ENCODE data around the gene MRPL46. TPM values are rescaled to one million over a fixed set of nuclear protein-coding genes. Genes with fewer than 3 reads are reported as not detected.

MRPL46 gene
- total RNA-seq, 2 donors from 2014 or later: 20.4 to 32.0 TPM

DNA sequence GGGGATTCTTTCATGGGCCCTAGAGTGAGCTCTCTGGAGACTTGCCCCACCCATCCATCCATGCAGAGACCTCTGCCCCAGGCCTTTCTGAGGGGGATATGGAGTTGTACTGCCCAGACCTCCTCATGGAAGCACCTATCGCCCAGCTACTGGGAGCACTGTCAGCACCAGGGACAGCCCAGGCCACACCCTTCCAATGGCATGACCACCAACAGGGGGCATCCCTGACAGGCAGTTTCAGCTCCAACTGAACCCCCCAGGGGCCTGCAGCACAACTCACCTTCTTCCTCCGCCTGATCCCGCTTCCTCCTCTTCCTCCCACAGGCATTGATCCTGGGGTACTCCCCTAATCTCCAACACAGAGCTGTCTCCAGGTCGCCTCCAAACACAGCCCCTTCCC, 22.1 kb upstream of the MRPL46 start:
- no peak overlapping the region for H3K27ac ChIP-seq
- no peaks in the 10 kb centered on the region for H3K36me3 ChIP-seq
- WGBS: 92% methylated on average over 4 of the region's 4 CpGs
- H3K9me3 ChIP-seq: no peaks in the 10 kb centered on the region
- no peaks in the 10 kb centered on the region for H3K27me3 ChIP-seq (replicated peaks; ENCODE audit: insufficient read depth)
- intact Hi-C loops (cut with DNase I): no loop called here
- no peak for DNase-seq (ENCODE audit: low spot score)
- H3K4me1 ChIP-seq (replicated peaks): no peaks in the 10 kb centered on the region
- TF ChIP-seq, protein P1, sequence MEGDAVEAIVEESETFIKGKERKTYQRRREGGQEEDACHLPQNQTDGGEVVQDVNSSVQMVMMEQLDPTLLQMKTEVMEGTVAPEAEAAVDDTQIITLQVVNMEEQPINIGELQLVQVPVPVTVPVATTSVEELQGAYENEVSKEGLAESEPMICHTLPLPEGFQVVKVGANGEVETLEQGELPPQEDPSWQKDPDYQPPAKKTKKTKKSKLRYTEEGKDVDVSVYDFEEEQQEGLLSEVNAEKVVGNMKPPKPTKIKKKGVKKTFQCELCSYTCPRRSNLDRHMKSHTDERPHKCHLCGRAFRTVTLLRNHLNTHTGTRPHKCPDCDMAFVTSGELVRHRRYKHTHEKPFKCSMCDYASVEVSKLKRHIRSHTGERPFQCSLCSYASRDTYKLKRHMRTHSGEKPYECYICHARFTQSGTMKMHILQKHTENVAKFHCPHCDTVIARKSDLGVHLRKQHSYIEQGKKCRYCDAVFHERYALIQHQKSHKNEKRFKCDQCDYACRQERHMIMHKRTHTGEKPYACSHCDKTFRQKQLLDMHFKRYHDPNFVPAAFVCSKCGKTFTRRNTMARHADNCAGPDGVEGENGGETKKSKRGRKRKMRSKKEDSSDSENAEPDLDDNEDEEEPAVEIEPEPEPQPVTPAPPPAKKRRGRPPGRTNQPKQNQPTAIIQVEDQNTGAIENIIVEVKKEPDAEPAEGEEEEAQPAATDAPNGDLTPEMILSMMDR (IDR thresholded peaks at IDR 0.05): no peak
- no peak for TF ChIP-seq POLR2AphosphoS5 (IDR thresholded peaks at IDR 0.05)
- no peak for TF ChIP-seq POLR2A (IDR thresholded peaks at IDR 0.05)
- no peak overlapping the region for H3K4me3 ChIP-seq

- 45% methylated on average over 11 of the region's 11 CpGs for WGBS
- Histone ChIP-seq H3K4me1 (replicated peaks) (no peaks in the 10 kb centered on the region), H3K27me3 (replicated peaks; ENCODE audit: insufficient read depth) (no peaks in the 10 kb centered on the region), H3K36me3 (no peaks in the 10 kb centered on the region), H3K9me3 (no peaks in the 10 kb centered on the region), H3K4me3 (no peak overlapping the region), H3K27ac (no peak overlapping the region)
- intact Hi-C loops (cut with DNase I): no loop called here
- TF ChIP-seq POLR2A (IDR thresholded peaks at IDR 0.05): no peak
- TF ChIP-seq, protein P1 (IDR thresholded peaks at IDR 0.05): no peak
- TF ChIP-seq POLR2AphosphoS5 (IDR thresholded peaks at IDR 0.05): no peak
- DNase-seq (ENCODE audit: low spot score): no peak
These were observed 20.8 kb upstream of the MRPL46 start for GRCh38 chr15:88487796-88488523.

DNA sequence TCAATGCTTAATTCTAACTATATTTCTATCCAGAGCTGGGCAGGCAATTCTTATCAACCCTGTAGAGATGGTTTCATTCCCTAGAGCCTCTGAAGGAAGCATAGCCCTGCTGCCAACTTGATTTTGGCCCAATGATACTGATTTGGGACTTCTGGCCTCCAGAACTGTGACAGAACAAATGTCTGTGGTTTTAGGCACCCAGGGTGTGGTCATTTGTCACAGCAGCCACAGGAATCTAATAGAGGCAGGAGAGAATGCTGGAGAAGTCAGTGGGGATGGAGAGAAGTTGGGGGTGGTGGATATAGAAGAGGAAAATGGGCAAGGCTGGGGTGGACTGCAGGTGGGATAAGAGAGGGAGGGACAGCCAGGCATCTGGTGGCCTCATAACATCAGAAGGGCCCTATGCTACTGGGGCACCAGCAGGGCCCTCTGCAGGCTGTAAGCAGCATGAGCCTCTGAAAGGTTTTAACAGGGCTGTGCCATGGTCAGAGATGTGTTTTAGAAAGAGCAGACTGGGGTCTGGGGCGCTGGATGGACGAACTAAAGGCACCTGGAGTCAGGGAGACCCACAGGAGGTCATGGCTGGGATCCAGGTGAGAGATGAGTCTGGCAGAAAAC, 20.1 kb upstream of the MRPL46 start:
- DNase-seq (ENCODE audit: low spot score): no peak

DNA sequence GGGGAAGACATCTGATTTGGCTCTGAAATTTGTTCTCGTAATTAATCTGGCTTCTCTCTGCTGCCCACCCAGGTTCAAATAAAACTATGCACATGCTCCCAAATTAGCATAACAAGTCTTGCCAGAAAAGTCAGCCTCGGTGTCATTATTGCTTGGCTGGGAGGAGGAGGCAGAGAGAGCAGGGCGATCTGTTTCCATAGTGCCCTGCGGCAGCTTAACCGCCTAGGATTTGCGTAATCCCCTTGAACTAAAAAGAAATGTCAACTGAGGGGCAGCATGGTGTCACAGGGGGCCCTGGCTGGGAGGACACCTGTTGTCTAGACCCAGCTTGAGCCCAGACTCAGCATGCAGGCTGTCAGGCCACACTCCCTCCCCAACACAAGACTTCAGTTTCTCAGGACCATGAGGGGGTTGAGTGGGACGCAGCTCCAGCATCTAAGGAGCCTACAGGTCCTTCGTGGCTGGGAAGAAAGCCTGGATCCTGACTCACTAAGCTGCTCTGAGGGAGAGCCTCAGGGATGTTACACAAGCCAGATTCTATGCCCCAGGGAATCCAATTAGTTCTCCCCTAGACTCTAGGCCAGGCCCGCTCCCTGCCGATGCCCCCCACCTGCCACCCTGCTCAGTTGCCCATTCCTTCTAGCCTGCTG, 17.6 kb upstream of the MRPL46 start:
- Histone ChIP-seq H3K4me3 (no peak overlapping the region), H3K9me3 (no peaks in the 10 kb centered on the region), H3K36me3 (no peaks in the 10 kb centered on the region), H3K27ac (no peak overlapping the region), H3K27me3 (replicated peaks; ENCODE audit: insufficient read depth) (no peaks in the 10 kb centered on the region), H3K4me1 (replicated peaks) (no peaks in the 10 kb centered on the region)
- WGBS: 24% methylated on average over 10 of the region's 10 CpGs
- DNase-seq (ENCODE audit: low spot score): no peak
- intact Hi-C loops (cut with DNase I): loop anchor here (5.0 kb wide), 1 partner anchor 47 kb away; no protein-coding TSS in a partner anchor
- TF ChIP-seq, protein P1 (IDR thresholded peaks at IDR 0.05): no peak
- no peak for TF ChIP-seq POLR2A (IDR thresholded peaks at IDR 0.05)
- TF ChIP-seq POLR2AphosphoS5 (IDR thresholded peaks at IDR 0.05): no peak

More for the DNA sequence above, 20.1 kb upstream of the MRPL46 start:
- 88% methylated on average over 2 of the region's 2 CpGs for WGBS
- TF ChIP-seq, protein P1 (IDR thresholded peaks at IDR 0.05): no peak
- no peak for TF ChIP-seq POLR2A (IDR thresholded peaks at IDR 0.05)
- no peak for TF ChIP-seq POLR2AphosphoS5 (IDR thresholded peaks at IDR 0.05)
- H3K4me3 ChIP-seq: no peak overlapping the region
- H3K36me3 ChIP-seq: no peaks in the 10 kb centered on the region
- no peaks in the 10 kb centered on the region for H3K4me1 ChIP-seq (replicated peaks)
- H3K27me3 ChIP-seq (replicated peaks; ENCODE audit: insufficient read depth): no peaks in the 10 kb centered on the region
- no peaks in the 10 kb centered on the region for H3K9me3 ChIP-seq
- no peak overlapping the region for H3K27ac ChIP-seq
- intact Hi-C loops (cut with DNase I): no loop called here
